OCI-LY1 (cell line): ENCODE measurements around the gene FKBP1A.

Experiments used
- H2AFZ ChIP-seq: fragments of 200-600 bp; sonication (generic), shearing (Covaris generic); 2 replicates; pipeline ENCODE4 v1.6.0; 2014; ENCODE audit warnings: antibody characterized with exemption, mild to moderate bottlenecking, low read length
- H3F3A ChIP-seq: fragments of 200-600 bp; sonication (generic), shearing (Covaris generic); 2 replicates; pipeline ENCODE4 v1.6.0; 2014; ENCODE audit warnings: mild to moderate bottlenecking, antibody characterized with exemption, low read length, moderate library complexity; ENCODE audit not compliant: insufficient read depth
- H3K27ac ChIP-seq: fragments of 200-600 bp; sonication (generic); 2 replicates; pipeline ENCODE4 v1.5.1; 2014; ENCODE audit warnings: low read length, mixed run types, mild to moderate bottlenecking, low read depth; ENCODE audit not compliant: poor library complexity, severe bottlenecking
- H3K27me3 ChIP-seq: fragments of 200-600 bp; sonication (generic); 2 replicates; pipeline ENCODE4 v1.6.0; 2014; ENCODE audit warnings: antibody characterized with exemption, mild to moderate bottlenecking, low read length, moderate library complexity; ENCODE audit not compliant: insufficient read depth
- H3K36me3 ChIP-seq: fragments of 200-600 bp; sonication (generic); 2 replicates; pipeline ENCODE4 v1.6.1; 2014; ENCODE audit warnings: mild to moderate bottlenecking, antibody characterized with exemption, low read length, moderate library complexity, mixed read lengths; ENCODE audit not compliant: insufficient read depth
- H3K4me1 ChIP-seq: fragments of 200-600 bp; sonication (generic); 2 replicates; pipeline ENCODE4 v1.5.1; 2014; ENCODE audit warnings: mild to moderate bottlenecking, low read length, moderate library complexity; ENCODE audit not compliant: insufficient read depth, severe bottlenecking
- H3K4me2 ChIP-seq: fragments of 200-600 bp; sonication (generic), shearing (Covaris generic); 2 replicates; pipeline ENCODE4 v1.6.1; 2014; ENCODE audit warnings: low read length
- H3K4me3 ChIP-seq: fragments of 200-600 bp; sonication (generic); 2 replicates; pipeline ENCODE4 v1.5.1; 2014; ENCODE audit warnings: low read length, low read depth, mild to moderate bottlenecking, mixed read lengths; ENCODE audit not compliant: poor library complexity, severe bottlenecking
- H3K79me2 ChIP-seq: fragments of 200-600 bp; shearing (Covaris generic); 2 replicates; pipeline ENCODE4 v1.6.1; 2016; ENCODE audit warnings: mixed run types, low read length, mixed read lengths; ENCODE audit not compliant: insufficient read depth
- H3K9ac ChIP-seq: fragments of 200-600 bp; sonication (generic), shearing (Covaris generic); 2 replicates; pipeline ENCODE4 v1.6.1; 2014; ENCODE audit warnings: mild to moderate bottlenecking, low read length, mixed read lengths
- H3K9me2 ChIP-seq: fragments of 200-600 bp; sonication (generic), shearing (Covaris generic); 2 replicates; pipeline ENCODE4 v1.6.1; 2014; ENCODE audit warnings: low read depth, mild to moderate bottlenecking, low read length, mixed read lengths
- H3K9me3 ChIP-seq: fragments of 200-600 bp; shearing (Covaris generic); 2 replicates; pipeline ENCODE4 v1.6.1; 2014; ENCODE audit warnings: low read length, mixed read lengths
- H4K20me1 ChIP-seq: fragments of 200-600 bp; sonication (generic), shearing (Covaris generic); 2 replicates; pipeline ENCODE4 v1.6.0; 2016; ENCODE audit warnings: mild to moderate bottlenecking, low read length; ENCODE audit not compliant: insufficient read depth
- CTCF ChIP-seq: fragments of 200-600 bp; sonication (generic), shearing (Covaris generic); IDR thresholded peaks from 2 replicates; pipeline ENCODE4 v1.5.1; 2017; ENCODE audit warnings: mild to moderate bottlenecking, antibody characterized with exemption, low read length, moderate library complexity, mixed read lengths
- EZH2 ChIP-seq: fragments of 200-600 bp; sonication (generic), shearing (Covaris generic); IDR thresholded peaks from 2 replicates; pipeline ENCODE4 v1.8.0; 2017; ENCODE audit warnings: borderline replicate concordance, mixed run types, mild to moderate bottlenecking, antibody characterized with exemption, low read length, moderate library complexity, mixed read lengths

The FKBP1A gene

GRCh38 chr20:1393507-1393882 is 641 bp upstream of the FKBP1A start:
- Histone ChIP-seq H3K4me2 (peak overlapping the region; percentile 96), H2AFZ (peak overlapping the region; percentile 61), H3K9me2 (no peaks in the 10 kb centered on the region), H4K20me1 (no peaks in the 10 kb centered on the region), H3K79me2 (peaks cover 37% of the 10 kb centered on the region), H3K9ac (peak overlapping the region; percentile 38; the same call in 1 of the 2 replicates), H3K27ac (no peak overlapping the region), H3K27me3 (peaks cover 9% of the 10 kb centered on the region; the same call in 1 of the 2 replicates), H3K4me1 (peaks cover 49% of the 10 kb centered on the region), H3K36me3 (no peaks in the 10 kb centered on the region), H3F3A (no peaks in the 10 kb centered on the region), H3K9me3 (no peaks in the 10 kb centered on the region), H3K4me3 (peak overlapping the region; percentile 87)
- TF ChIP-seq EZH2 (no peak), CTCF (no peak)

DNA sequence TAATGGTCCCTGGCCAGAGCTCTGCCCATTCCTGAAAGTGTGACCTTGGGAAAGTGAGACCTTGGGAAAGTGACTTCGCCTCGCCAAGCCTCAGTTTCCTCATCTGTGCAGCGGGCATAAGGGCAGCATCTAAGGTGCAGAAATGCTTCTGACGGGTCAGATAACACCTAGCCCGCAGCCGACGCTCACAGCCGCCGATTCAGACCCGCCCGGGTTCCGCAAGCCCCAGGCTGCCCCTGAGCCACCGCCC is 486 bp downstream of the FKBP1A start:
- Histone ChIP-seq H3K27me3 (peaks cover 9% of the 10 kb centered on the region; the same call in 1 of the 2 replicates), H3K9ac (peak overlapping the region; percentile 86), H3K4me2 (peak overlapping the region; percentile 91), H3K4me1 (peaks cover 50% of the 10 kb centered on the region), H4K20me1 (0 out of 2 replicates have a peak, but pooled peaks cover 3% of the 10 kb centered on the region), H3K27ac (peak overlapping the region; percentile 29), H3K9me2 (no peaks in the 10 kb centered on the region), H3K9me3 (no peaks in the 10 kb centered on the region), H3K36me3 (no peaks in the 10 kb centered on the region), H3K4me3 (peak overlapping the region; percentile 87), H3F3A (no peaks in the 10 kb centered on the region), H2AFZ (no peak overlapping the region), H3K79me2 (peaks cover 48% of the 10 kb centered on the region)
- TF ChIP-seq CTCF: no peak
- TF ChIP-seq EZH2: no peak

- TF ChIP-seq CTCF: no peak
- no peak for TF ChIP-seq EZH2
- H2AFZ ChIP-seq: no peak overlapping the region
Measured at GRCh38 chr20:1391640-1392442, 1.0 kb downstream of the FKBP1A start.

More at GRCh38 chr20:1391640-1392442, 1.0 kb downstream of the FKBP1A start:
- Histone ChIP-seq H4K20me1 (0 out of 2 replicates have a peak, but pooled peaks cover 3% of the 10 kb centered on the region), H3K79me2 (peaks cover 53% of the 10 kb centered on the region), H3K9me3 (no peaks in the 10 kb centered on the region), H3K9ac (peak overlapping the region; percentile 86), H3K27ac (peak overlapping the region; percentile 29), H3K27me3 (peaks cover 8% of the 10 kb centered on the region; the same call in 1 of the 2 replicates), H3F3A (no peaks in the 10 kb centered on the region), H3K4me2 (peak overlapping the region; percentile 91), H3K4me3 (peak overlapping the region; percentile 87), H3K9me2 (no peaks in the 10 kb centered on the region), H3K4me1 (peaks cover 50% of the 10 kb centered on the region), H3K36me3 (no peaks in the 10 kb centered on the region)
